K562 (cell line): ENCODE data around the gene PATE4. TPM values are rescaled to one million over a fixed set of nuclear protein-coding genes. Genes with fewer than 3 reads are reported as not detected.

Experiments
- ADNP ChIP-seq: fragments of 200-800 bp; sonication (Bioruptor generic); IDR thresholded peaks from 2 replicates; pipeline ENCODE4 v1.6.1; 2016; ENCODE audit warnings: missing genetic modification characterization, missing compliant biosample characterization
- ARID4B ChIP-seq: sonication (generic); formaldehyde crosslinking; IDR thresholded peaks from 2 replicates; pipeline ENCODE4 v1.8.0; 2022; ENCODE audit warnings: mild to moderate bottlenecking, missing genetic modification reagents
- BRF1 ChIP-seq: IDR thresholded peaks from 3 replicates; pipeline ENCODE4 v1.6.1; 2011; ENCODE audit warnings: borderline replicate concordance, mild to moderate bottlenecking; ENCODE audit not compliant: insufficient read length; ENCODE audit errors: extremely low read depth
- CAMTA2 ChIP-seq: fragments of 250-450 bp; sonication (Bioruptor Pico); conservative IDR thresholded peaks from 2 replicates; pipeline ENCODE4 v1.5.1; 2022
- CREB1 ChIP-seq, 2 experiments: sonication (generic) in 1 of 2; formaldehyde crosslinking in 1 of 2; IDR thresholded peaks; 2 replicates each; pipeline versions ENCODE4 v1.6.1 to v1.8.0; 2012 to 2022; ENCODE audit warnings: inconsistent platforms in 1 of 2, mild to moderate bottlenecking in 1 of 2, missing genetic modification reagents in 1 of 2, moderate library complexity in 1 of 2
- CTCF ChIP-seq, 3 experiments: IDR thresholded peaks in 2 of 3; conservative IDR thresholded peaks in 1 of 3; 2 replicates each; pipeline ENCODE4 v1.5.1; 2011 to 2012; ENCODE audit warnings: low read length in 3 of 3, mild to moderate bottlenecking in 3 of 3, control low read depth in 2 of 3, improper control_type of control experiment in 1 of 3, inconsistent platforms in 1 of 3, low read depth in 1 of 3, mixed read lengths in 1 of 3, moderate library complexity in 1 of 3; ENCODE audit not compliant: insufficient read depth in 2 of 3
- DLX4 ChIP-seq: fragments of 250-450 bp; sonication (Bioruptor Pico); IDR thresholded peaks from 2 replicates; pipeline ENCODE4 v1.6.1; 2021; ENCODE audit warnings: mild to moderate bottlenecking
- GABPA ChIP-seq: fragments of 200-800 bp; sonication (Bioruptor generic); conservative IDR thresholded peaks from 2 replicates; pipeline ENCODE4 v1.6.1; 2016; ENCODE audit warnings: low read depth, missing genetic modification characterization, missing compliant biosample characterization
- LARP7 ChIP-seq: fragments of 450-650 bp; IDR thresholded peaks from 2 replicates; pipeline ENCODE4 v1.6.1; 2016
- PML ChIP-seq: IDR thresholded peaks from 2 replicates; pipeline ENCODE4 v1.6.1; 2012; ENCODE audit warnings: low read length, inconsistent platforms
- POLR3A ChIP-seq: IDR thresholded peaks from 2 replicates; pipeline ENCODE4 v1.6.1; 2011; ENCODE audit warnings: borderline replicate concordance, mild to moderate bottlenecking, moderate library complexity; ENCODE audit not compliant: insufficient read length, insufficient read depth; ENCODE audit errors: extremely low read depth
- PTBP1 ChIP-seq: fragments of 200-400 bp; formaldehyde crosslinking; IDR thresholded peaks from 2 replicates; pipeline ENCODE4 v1.6.1; 2017; ENCODE audit warnings: low read depth, low read length
- PTTG1 ChIP-seq: fragments of 450-650 bp; IDR thresholded peaks from 2 replicates; pipeline ENCODE4 v1.6.1; 2016; ENCODE audit warnings: low read depth, mild to moderate bottlenecking, missing genetic modification characterization, missing compliant biosample characterization
- ZBTB17 ChIP-seq: fragments of 450-650 bp; formaldehyde crosslinking; IDR thresholded peaks from 2 replicates; pipeline ENCODE4 v1.4.0; 2020; ENCODE audit warnings: mild to moderate bottlenecking
- ZNF274 ChIP-seq: IDR thresholded peaks from 2 replicates; pipeline ENCODE4 v1.6.1; 2011; ENCODE audit warnings: low read depth, mild to moderate bottlenecking, low read length, moderate library complexity, borderline replicate concordance
- ZNF444 ChIP-seq: fragments of 250-450 bp; sonication (Bioruptor Pico); IDR thresholded peaks from 2 replicates; pipeline ENCODE4 v1.4.0; 2020; ENCODE audit warnings: mild to moderate bottlenecking, moderate library complexity
- ZNF57 ChIP-seq: fragments of 450-650 bp; formaldehyde crosslinking; IDR thresholded peaks from 2 replicates; pipeline ENCODE4 v1.4.0; 2020; ENCODE audit warnings: mild to moderate bottlenecking, moderate library complexity
- ZNF644 ChIP-seq: fragments of 200-800 bp; sonication (Bioruptor generic); IDR thresholded peaks from 2 replicates; pipeline ENCODE4 v1.6.1; 2016; ENCODE audit warnings: low read depth, missing genetic modification characterization, missing compliant biosample characterization
- ZNF696 ChIP-seq: fragments of 250-450 bp; sonication (Bioruptor Pico); conservative IDR thresholded peaks from 2 replicates; pipeline ENCODE4 v1.4.0; 2020; ENCODE audit warnings: mild to moderate bottlenecking, moderate library complexity
- ZNF764 ChIP-seq: fragments of 250-450 bp; sonication (Bioruptor Pico); IDR thresholded peaks from 2 replicates; pipeline ENCODE4 v1.4.0; 2020; ENCODE audit warnings: low read depth, mild to moderate bottlenecking, moderate library complexity
- ZNF77 ChIP-seq: fragments of 250-450 bp; sonication (Bioruptor Pico); IDR thresholded peaks from 2 replicates; pipeline ENCODE4 v1.5.0; 2020
- ZNF778 ChIP-seq: fragments of 450-650 bp; formaldehyde crosslinking; IDR thresholded peaks from 2 replicates; pipeline ENCODE4 v1.4.0; 2020; ENCODE audit warnings: mild to moderate bottlenecking, moderate library complexity
- polyA plus RNA-seq, 8 experiments: library from polyadenylated mRNA; depleted of rRNA in 4 of 8; stranded (reverse) in 5 of 8; unstranded in 3 of 8; fragments of >200 nt; fragmentation: Nextera tagmentation in 2 of 8; fragmentation: Illumina TruSeq in 1 of 8; extraction: Ambion mirVana in 2 of 8; extraction: Trizol in 1 of 8; gene quantifications; 2 replicates each; pipeline versions ENCODE4 v1.2.1 to v1.2.3, GENCODE V29; 2011 to 2014; ENCODE audit warnings: inconsistent platforms in 1 of 8, missing spikeins in 1 of 8
- total RNA-seq, 7 experiments: library from RNA; depleted of rRNA in 6 of 7; stranded (reverse); fragments of >200 nt in 6 of 7; fragmentation: Illumina TruSeq in 2 of 7; extraction: Trizol in 2 of 7; gene quantifications; 2 replicates each; pipeline versions ENCODE4 v1.2.1 to v1.2.3, GENCODE V29; 2011 to 2021; ENCODE audit warnings: low replicate concordance in 1 of 7

Gene PATE4
- total and polyA plus RNA-seq, 9 of the 15 experiments (the other 6 are each of a cell fraction or from before 2014, with no cell fraction given), result not detected

GRCh38 chr11:125887373-125888324 lies 54.5 kb downstream of the PATE4 start, which contains the start of gene HYLS1 (continued):
- TF ChIP-seq ZNF644 (tag) (no peak), GABPA (tag) (peak; percentile 65), ZNF274 (no peak), CTCF (IDR thresholded peaks at IDR 0.05 in 2 of 3, conservative IDR thresholded peaks at IDR 0.05 in 1 of 3; ENCODE audit: insufficient read depth in 2 of 3, low read depth in 1 of 3, low read length in 3 of 3) (peak; percentile 29 to 56 (median 31); a peak in 5 of 6 replicates), ARID4B (CRISPR knock-in tag) (no peak), CAMTA2 (no peak), ZNF77 (no peak), PTTG1 (tag) (no peak), BRF1 (no peak), ZNF764 (CRISPR knock-in tag) (no peak), ADNP (tag) (no peak), LARP7 (no peak), POLR3A (no peak), DLX4 (CRISPR knock-in tag) (no peak), ZBTB17 (CRISPR knock-in tag) (no peak; the same call in none of the 2 replicates), ZNF57 (no peak), PTBP1 (no peak), ZNF696 (no peak), CREB1 (IDR thresholded peaks at IDR 0.05) (0 out of 2 replicates have a peak, but pooled peaks have one; percentile 34), CREB1 (CRISPR knock-in tag; IDR thresholded peaks at IDR 0.05) (0 out of 2 replicates have a peak, but pooled peaks have one; percentile 50), ZNF778 (CRISPR knock-in tag) (no peak), ZNF444 (CRISPR knock-in tag) (no peak), PML (no peak; the same call in 1 of the 2 replicates)
